WTC11 (cell line): ENCODE results near the gene DCLRE1A. TPM values are rescaled to one million over a fixed set of nuclear protein-coding genes. Genes with fewer than 3 reads are reported as not detected.

ENCODE experiments used
- ATAC-seq: fragments of 200-7000 bp; cut with Tn5 transposase; 2 replicates; pipeline ENCODE4 v1.10.0; 2021; ENCODE audit warnings: mild to moderate bottlenecking, moderate library complexity
- CTCF ChIA-PET: fragments of 300-600 bp; sonication (Branson Sonifier 250); formaldehyde crosslinking; loops from one replicate; lab custom pipeline; 2021; ENCODE audit warnings: antibody characterized with exemption; lab: Charles Lee
- POLR2A ChIA-PET: fragments of 350-600 bp; sonication (Branson Sonifier 250); formaldehyde crosslinking; loops from one replicate; lab custom pipeline; 2021; ENCODE audit warnings: antibody characterized with exemption; lab: Charles Lee
- DNase-seq: peaks from one replicate; pipeline ENCODE4 v3.0.0; 2021; ENCODE audit warnings: low spot score
- H3K27ac Mint-ChIP-seq: 2 replicates; pipeline ENCODE4 v1.8.0; 2021; ENCODE audit warnings: mixed read lengths
- H3K27me3 Mint-ChIP-seq: 2 replicates; pipeline ENCODE4 v1.8.0; 2021; ENCODE audit warnings: low read depth, mild to moderate bottlenecking, moderate library complexity, mixed read lengths
- H3K36me3 Mint-ChIP-seq: 2 replicates; pipeline ENCODE4 v1.8.0; 2021; ENCODE audit warnings: mixed read lengths
- H3K4me1 Mint-ChIP-seq: 2 replicates; pipeline ENCODE4 v1.8.0; 2022; ENCODE audit warnings: mixed read lengths
- H3K4me3 Mint-ChIP-seq: 2 replicates; pipeline ENCODE4 v1.8.0; 2021; ENCODE audit warnings: mild to moderate bottlenecking, moderate library complexity, mixed read lengths
- H3K9me3 Mint-ChIP-seq: 2 replicates; pipeline ENCODE4 v1.8.0; 2021; ENCODE audit warnings: mixed read lengths
- AR ChIP-seq: fragments of 250-450 bp; sonication (Bioruptor Pico); IDR thresholded peaks from 2 replicates; pipeline ENCODE4 v1.9.0; 2021; ENCODE audit warnings: mild to moderate bottlenecking
- ATF3 ChIP-seq: sonication (generic); formaldehyde crosslinking; conservative IDR thresholded peaks from 2 replicates; pipeline ENCODE4 v1.8.1; 2022; ENCODE audit warnings: mild to moderate bottlenecking, missing genetic modification reagents
- CBFB ChIP-seq: sonication (generic); formaldehyde crosslinking; IDR thresholded peaks from 2 replicates; pipeline ENCODE4 v1.8.1; 2022; ENCODE audit warnings: mild to moderate bottlenecking, low read depth, missing genetic modification reagents
- CREM ChIP-seq: sonication (generic); formaldehyde crosslinking; IDR thresholded peaks from 2 replicates; pipeline ENCODE4 v1.8.1; 2022; ENCODE audit warnings: mild to moderate bottlenecking, missing genetic modification reagents, moderate library complexity
- CTCF ChIP-seq: fragments of 200-600 bp; IDR thresholded peaks from 2 replicates; pipeline ENCODE4 v1.8.0; 2022; ENCODE audit warnings: antibody characterized with exemption
- ERG ChIP-seq: fragments of 250-450 bp; sonication (Bioruptor Pico); IDR thresholded peaks from 2 replicates; pipeline ENCODE4 v1.8.0; 2021; ENCODE audit warnings: mild to moderate bottlenecking
- FOXJ3 ChIP-seq: sonication (generic); formaldehyde crosslinking; IDR thresholded peaks from 2 replicates; pipeline ENCODE4 v1.9.0; 2021; ENCODE audit warnings: missing genetic modification reagents, mild to moderate bottlenecking, borderline replicate concordance
- FOXP1 ChIP-seq: sonication (generic); formaldehyde crosslinking; IDR thresholded peaks from 2 replicates; pipeline ENCODE4 v1.8.0; 2022; ENCODE audit warnings: missing genetic modification reagents, mild to moderate bottlenecking, moderate library complexity, borderline replicate concordance
- GRHL2 ChIP-seq: fragments of 250-450 bp; sonication (Bioruptor Pico); IDR thresholded peaks from 2 replicates; pipeline ENCODE4 v1.8.0; 2022; ENCODE audit warnings: mild to moderate bottlenecking, moderate library complexity; ENCODE audit not compliant: insufficient replicate concordance, severe bottlenecking
- KAT7 ChIP-seq: sonication (generic); formaldehyde crosslinking; IDR thresholded peaks from 2 replicates; pipeline ENCODE4 v1.8.1; 2023; ENCODE audit warnings: missing genetic modification reagents, mild to moderate bottlenecking, borderline replicate concordance
- MYBL2 ChIP-seq: sonication (generic); formaldehyde crosslinking; IDR thresholded peaks from 2 replicates; pipeline ENCODE4 v1.8.1; 2023; ENCODE audit warnings: mild to moderate bottlenecking, moderate library complexity, missing genetic modification reagents
- NR1H2 ChIP-seq: sonication (generic); formaldehyde crosslinking; IDR thresholded peaks from 2 replicates; pipeline ENCODE4 v1.9.0; 2021; ENCODE audit warnings: mild to moderate bottlenecking, moderate library complexity, missing genetic modification reagents
- RELA ChIP-seq: sonication (generic); formaldehyde crosslinking; IDR thresholded peaks from 2 replicates; pipeline ENCODE4 v1.8.1; 2022; ENCODE audit warnings: missing genetic modification reagents, mild to moderate bottlenecking, borderline replicate concordance
- RORB ChIP-seq: fragments of 250-450 bp; sonication (Bioruptor Pico); IDR thresholded peaks from 2 replicates; pipeline ENCODE4 v1.9.0; 2021; ENCODE audit warnings: mild to moderate bottlenecking
- TCF7 ChIP-seq: sonication (generic); formaldehyde crosslinking; IDR thresholded peaks from 2 replicates; pipeline ENCODE4 v1.8.0; 2022; ENCODE audit warnings: mild to moderate bottlenecking, low read depth, missing genetic modification reagents, moderate library complexity
- TP53 ChIP-seq: sonication (generic); formaldehyde crosslinking; IDR thresholded peaks from 2 replicates; pipeline ENCODE4 v1.8.1; 2023; ENCODE audit warnings: mild to moderate bottlenecking, missing genetic modification reagents
- ZNF138 ChIP-seq: sonication (generic); formaldehyde crosslinking; conservative IDR thresholded peaks from 2 replicates; pipeline ENCODE4 v1.8.1; 2022; ENCODE audit warnings: mild to moderate bottlenecking, moderate library complexity, missing genetic modification reagents
- ZNF219 ChIP-seq: sonication (generic); formaldehyde crosslinking; IDR thresholded peaks from 2 replicates; pipeline ENCODE4 v1.8.0; 2023; ENCODE audit warnings: missing genetic modification reagents, mild to moderate bottlenecking, borderline replicate concordance
- ZNF232 ChIP-seq: sonication (generic); formaldehyde crosslinking; IDR thresholded peaks from 2 replicates; pipeline ENCODE4 v1.8.0; 2022; ENCODE audit warnings: mild to moderate bottlenecking, missing genetic modification reagents
- ZNF281 ChIP-seq: sonication (generic); formaldehyde crosslinking; IDR thresholded peaks from 2 replicates; pipeline ENCODE4 v1.8.0; 2023; ENCODE audit warnings: mild to moderate bottlenecking, missing genetic modification reagents
- ZNF317 ChIP-seq: sonication (generic); formaldehyde crosslinking; IDR thresholded peaks from 2 replicates; pipeline ENCODE4 v1.8.1; 2023; ENCODE audit warnings: low read depth, mild to moderate bottlenecking, moderate library complexity, missing genetic modification reagents, borderline replicate concordance
- ZNF425 ChIP-seq: fragments of 250-450 bp; sonication (Bioruptor Pico); conservative IDR thresholded peaks from 2 replicates; pipeline ENCODE4 v1.9.0; 2021; ENCODE audit warnings: mild to moderate bottlenecking
- ZSCAN18 ChIP-seq: fragments of 250-450 bp; sonication (Bioruptor Pico); IDR thresholded peaks from 2 replicates; pipeline ENCODE4 v2.1.2; 2022; ENCODE audit warnings: mild to moderate bottlenecking, moderate library complexity
- total RNA-seq: library from RNA; stranded (reverse); gene quantifications from 3 replicates; pipeline ENCODE4 v1.2.3, GENCODE V29; 2021

Gene DCLRE1A
- total RNA-seq, 1 experiment from 2014 or later: 11.3 TPM

- TF ChIP-seq ERG (CRISPR knock-in tag): no peak
- TF ChIP-seq ZNF138 (CRISPR knock-in tag): no peak
- TF ChIP-seq ZNF281 (CRISPR knock-in tag): no peak
- TF ChIP-seq ZNF317 (CRISPR knock-in tag): no peak
- TF ChIP-seq CBFB (CRISPR knock-in tag): no peak
- no peak for TF ChIP-seq MYBL2 (CRISPR knock-in tag)
- no peak for TF ChIP-seq ZNF425 (CRISPR knock-in tag)
- no peak for TF ChIP-seq NR1H2 (CRISPR knock-in tag)
- no peak for TF ChIP-seq FOXJ3 (CRISPR knock-in tag)
- TF ChIP-seq, all 79 proteins: peak for 0
- ATAC-seq: no peak
- no peak for DNase-seq
- Mint-ChIP-seq H3K27ac (no peak overlapping the region), H3K27me3 (no peaks in the 10 kb centered on the region), H3K36me3 (peaks cover 41% of the 10 kb centered on the region), H3K4me1 (no peaks in the 10 kb centered on the region), H3K4me3 (no peak overlapping the region), H3K9me3 (no peaks in the 10 kb centered on the region)
- POLR2A ChIA-PET: no interaction called here
- CTCF ChIA-PET: no interaction called here
These were observed 36.0 kb upstream of the DCLRE1A start for GRCh38 chr10:113889911-113890310.

GRCh38 chr10:113882240-113882639 is 28.4 kb upstream of the DCLRE1A start:
- peaks cover 34% of the 10 kb centered on the region for H3K36me3 Mint-ChIP-seq

More at GRCh38 chr10:113882240-113882639, 28.4 kb upstream of the DCLRE1A start:
- no peaks in the 10 kb centered on the region for H3K27me3 Mint-ChIP-seq
- H3K9me3 Mint-ChIP-seq: no peaks in the 10 kb centered on the region
- DNase-seq: no peak
- ChIA-PET POLR2A (no interaction called here), CTCF (no interaction called here)
- H3K4me1 Mint-ChIP-seq: no peaks in the 10 kb centered on the region
- no peak overlapping the region for H3K4me3 Mint-ChIP-seq
- no peak for TF ChIP-seq RELA (CRISPR knock-in tag)
- TF ChIP-seq ZSCAN18 (CRISPR knock-in tag): no peak
- no peak for TF ChIP-seq CTCF
- no peak for TF ChIP-seq ATF3 (CRISPR knock-in tag)
- no peak for TF ChIP-seq MYBL2 (CRISPR knock-in tag)
- no peak for TF ChIP-seq KAT7 (CRISPR knock-in tag)
- no peak for TF ChIP-seq ZNF232 (CRISPR knock-in tag)
- no peak for TF ChIP-seq RORB
- TF ChIP-seq FOXP1 (CRISPR knock-in tag): no peak
- no peak for TF ChIP-seq TP53 (CRISPR knock-in tag)
- no peak for TF ChIP-seq TCF7 (CRISPR knock-in tag)
- TF ChIP-seq CREM (CRISPR knock-in tag): no peak
- no peak for TF ChIP-seq ZNF219 (CRISPR knock-in tag)
- no peak for TF ChIP-seq AR
- no peak for TF ChIP-seq GRHL2 (CRISPR knock-in tag)
- H3K27ac Mint-ChIP-seq: no peak overlapping the region
- ATAC-seq: no peak
